Panc1 (cell line): ENCODE data around the gene VASH2. TPM values are rescaled to one million over a fixed set of nuclear protein-coding genes. Genes with fewer than 3 reads are reported as not detected.
A peak's percentile ranks its signal among the peaks of the same experiment; 100 is the strongest.

Experiments used
- ATAC-seq: fragments of 200-7000 bp; cut with Tn5 transposase; 2 replicates; pipeline ENCODE4 v1.9.1; 2020; ENCODE audit warnings: mild to moderate bottlenecking, moderate library complexity
- BruUV-seq: library from RNA; stranded (reverse); fragments of 400-500 nt; replicated peaks from 2 replicates; lab custom pipeline; 2021; lab: Mats Ljungman, UMichigan
- CTCF ChIA-PET: fragments of 300-600 bp; sonication (Branson Sonifier 250); formaldehyde crosslinking; loops from one replicate; lab custom pipeline; 2022; ENCODE audit warnings: antibody characterized with exemption; lab: Charles Lee
- POLR2A ChIA-PET: fragments of 300-600 bp; sonication (Branson Sonifier 250); formaldehyde crosslinking; loops from one replicate; lab custom pipeline; 2022; ENCODE audit warnings: antibody characterized with exemption; lab: Charles Lee
- DNase-seq: peaks from one replicate; pipeline ENCODE4 v3.0.0-alpha.2; 2010; ENCODE audit warnings: low read depth, low spot score
- H3K27ac ChIP-seq: 2 replicates; pipeline ENCODE4 v1.5.1; 2011; ENCODE audit warnings: mild to moderate bottlenecking, low read length, inconsistent platforms
- H3K27me3 ChIP-seq: fragments of 200-500 bp; sonication (Bioruptor generic); 2 replicates; pipeline ENCODE4 v1.6.0; 2014; ENCODE audit warnings: low read length, inconsistent platforms; ENCODE audit not compliant: control insufficient read depth, insufficient read depth
- H3K36me3 ChIP-seq: fragments of 200-500 bp; sonication (Bioruptor generic); 2 replicates; pipeline ENCODE4 v1.5.1; 2014; ENCODE audit warnings: inconsistent platforms, mild to moderate bottlenecking, low read length, moderate library complexity; ENCODE audit not compliant: control insufficient read depth, insufficient read depth
- H3K4me1 ChIP-seq: 2 replicates; pipeline ENCODE4 v1.5.1; 2011; ENCODE audit warnings: inconsistent platforms, mild to moderate bottlenecking, low read length, moderate library complexity; ENCODE audit not compliant: control insufficient read depth, insufficient read depth
- H3K4me3 ChIP-seq, 2 experiments: 2 replicates each; pipeline ENCODE4 v1.5.1; 2011 to 2012; ENCODE audit warnings: low read depth in 2 of 2, low read length in 2 of 2, mild to moderate bottlenecking in 2 of 2, inconsistent platforms in 1 of 2, moderate library complexity in 1 of 2
- H3K9me3 ChIP-seq: fragments of 200-500 bp; sonication (Bioruptor generic); 2 replicates; pipeline ENCODE4 v1.5.1; 2014; ENCODE audit warnings: low read depth, mild to moderate bottlenecking, inconsistent platforms, low read length, moderate library complexity; ENCODE audit not compliant: control insufficient read depth, insufficient read depth
- CTCF ChIP-seq: fragments of 450-650 bp; IDR thresholded peaks from 2 replicates; pipeline ENCODE4 v1.5.1; 2017; ENCODE audit warnings: mild to moderate bottlenecking
- POLR2AphosphoS5 ChIP-seq: IDR thresholded peaks from 2 replicates; pipeline ENCODE4 v1.6.1; 2012; ENCODE audit warnings: mild to moderate bottlenecking, low read depth, low read length, moderate library complexity
- REST ChIP-seq, 2 experiments: IDR thresholded peaks; 2 replicates each; pipeline ENCODE4 v1.6.1; 2011 to 2012; ENCODE audit warnings: low read depth in 2 of 2, control low read depth in 1 of 2, low read length in 1 of 2, mild to moderate bottlenecking in 1 of 2, moderate library complexity in 1 of 2; ENCODE audit not compliant: insufficient read depth in 1 of 2
- SIN3A ChIP-seq: IDR thresholded peaks from 2 replicates; pipeline ENCODE4 v1.6.1; 2012; ENCODE audit warnings: low read depth, mild to moderate bottlenecking, low read length, moderate library complexity, borderline replicate concordance; ENCODE audit not compliant: insufficient read depth
- TCF7L2 ChIP-seq: IDR thresholded peaks from 2 replicates; pipeline ENCODE4 v1.6.1; 2011; ENCODE audit warnings: mild to moderate bottlenecking, low read depth, low read length, inconsistent platforms
- in situ Hi-C: cut with HindIII; loops from 2 replicates; pipeline ENCODE4 v1.10.0; 2016; ENCODE audit warnings: low sequenced_read_pairs, low pct_unique_long_range_greater_than_20kb
- intact Hi-C: fragments of 100-400 bp; cut with micrococcal nuclease; formaldehyde crosslinking; loops from one replicate; pipeline ENCODE4 v1.10.0; 2022; ENCODE audit not compliant: unreplicated experiment
- total RNA-seq: library from RNA; stranded (reverse); gene quantifications from one replicate; pipeline ENCODE4 v1.2.1, GENCODE V29; 2021; ENCODE audit not compliant: unreplicated experiment

Gene VASH2
- total RNA-seq, 1 experiment from 2014 or later = 1.7 TPM

- in situ Hi-C loops = no loop called here
- Histone ChIP-seq H3K36me3 (no peaks in the 10 kb centered on the region), H3K27ac (no peak overlapping the region), H3K9me3 (no peaks in the 10 kb centered on the region), H3K4me3 (no peak overlapping the region), H3K27me3 (no peaks in the 10 kb centered on the region), H3K4me1 (no peaks in the 10 kb centered on the region)
- CTCF ChIA-PET = no interaction called here
- no TSS peak for BruUV-seq
- TF ChIP-seq REST (IDR thresholded peaks at IDR 0.05; ENCODE audit: insufficient read depth in 1 of 2, low read depth in 2 of 2, low read length in 1 of 2) (no peak), POLR2AphosphoS5 (no peak), TCF7L2 (no peak), CTCF (no peak), SIN3A (no peak)
- ATAC-seq = no peak
- intact Hi-C loops = no loop called here
- POLR2A ChIA-PET = no interaction called here
- DNase-seq = no peak
Measured at GRCh38 chr1:212920246-212920645, 30.1 kb upstream of the VASH2 start.

GRCh38 chr1:212920896-212921295, 29.4 kb upstream of the VASH2 start:
- DNase-seq (no peak), ATAC-seq (no peak)
- Histone ChIP-seq H3K27ac (no peak overlapping the region), H3K4me1 (no peaks in the 10 kb centered on the region), H3K9me3 (no peaks in the 10 kb centered on the region), H3K36me3 (no peaks in the 10 kb centered on the region), H3K27me3 (no peaks in the 10 kb centered on the region), H3K4me3 (no peak overlapping the region)
- no TSS peak for BruUV-seq
- CTCF ChIA-PET = no interaction called here
- TF ChIP-seq CTCF (peak; percentile 58; the same call in 1 of the 2 replicates), TCF7L2 (no peak)
- intact Hi-C loops = no loop called here
- POLR2A ChIA-PET = no interaction called here
- in situ Hi-C loops = no loop called here
